A673 (cell line): ENCODE data around the gene PSMA4. TPM values are rescaled to one million over a fixed set of nuclear protein-coding genes. Genes with fewer than 3 reads are reported as not detected.

Experiments
- BruUV-seq: library from RNA; stranded (reverse); fragments of 400-500 nt; replicated peaks from 2 replicates; lab custom pipeline; 2021; lab: Mats Ljungman, UMichigan
- CTCF ChIA-PET: fragments of 300-600 bp; sonication (Branson Sonifier 250); formaldehyde crosslinking; loops from one replicate; lab custom pipeline; 2022; ENCODE audit warnings: antibody characterized with exemption; lab: Charles Lee
- POLR2A ChIA-PET: fragments of 300-600 bp; sonication (Branson Sonifier 250); formaldehyde crosslinking; loops from one replicate; lab custom pipeline; 2022; ENCODE audit warnings: antibody characterized with exemption; ENCODE audit not compliant: low non-redundant PET; lab: Charles Lee
- DNase-seq: peaks from one replicate; pipeline ENCODE4 v3.0.0-alpha.2; 2015; ENCODE audit warnings: low spot score
- H3K27ac ChIP-seq: fragments of 200-600 bp; sonication (generic); 2 replicates; pipeline ENCODE4 v1.5.1; 2016; ENCODE audit warnings: mixed run types, low read depth, mild to moderate bottlenecking, mixed read lengths, antibody characterized with exemption, low read length; ENCODE audit not compliant: poor library complexity, severe bottlenecking
- H3K27me3 ChIP-seq: fragments of 200-600 bp; sonication (generic); replicated peaks from 2 replicates; pipeline ENCODE4 v1.6.1; 2017; ENCODE audit warnings: mixed run types, low read depth, mild to moderate bottlenecking, mixed read lengths, antibody characterized with exemption, low read length; ENCODE audit not compliant: insufficient read depth, poor library complexity
- H3K36me3 ChIP-seq: fragments of 200-600 bp; sonication (generic); 2 replicates; pipeline ENCODE4 v1.6.1; 2016; ENCODE audit warnings: mixed run types, mild to moderate bottlenecking, mixed read lengths, antibody characterized with exemption, low read length; ENCODE audit not compliant: insufficient read depth, poor library complexity, severe bottlenecking
- H3K4me1 ChIP-seq: fragments of 200-600 bp; sonication (generic); 2 replicates; pipeline ENCODE4 v1.6.1; 2017; ENCODE audit warnings: mixed run types, mild to moderate bottlenecking, mixed read lengths, antibody characterized with exemption, low read length; ENCODE audit not compliant: insufficient read depth, poor library complexity, severe bottlenecking
- H3K4me3 ChIP-seq: fragments of 200-600 bp; sonication (generic); 2 replicates; pipeline ENCODE4 v1.5.1; 2016; ENCODE audit warnings: low read depth, mixed run types, mild to moderate bottlenecking, mixed read lengths, low read length; ENCODE audit not compliant: poor library complexity, severe bottlenecking
- H3K9me3 ChIP-seq: fragments of 200-600 bp; sonication (generic); 2 replicates; pipeline ENCODE4 v1.6.1; 2016; ENCODE audit warnings: mixed run types, low read depth, mild to moderate bottlenecking, mixed read lengths, antibody characterized with exemption, low read length; ENCODE audit not compliant: poor library complexity, severe bottlenecking
- CTCF ChIP-seq: fragments of 300-800, 200-600 bp; sonication (generic); conservative IDR thresholded peaks from 2 replicates; pipeline ENCODE4 v1.5.1; 2017; ENCODE audit warnings: low read depth, mild to moderate bottlenecking, antibody characterized with exemption, low read length, moderate library complexity, mixed read lengths
- EZH2 ChIP-seq: fragments of 200-600 bp; sonication (generic); IDR thresholded peaks from 2 replicates; pipeline ENCODE4 v1.6.1; 2017; ENCODE audit warnings: borderline replicate concordance, low read depth, mild to moderate bottlenecking, mixed read lengths, antibody characterized with exemption, low read length; ENCODE audit not compliant: poor library complexity, severe bottlenecking
- intact Hi-C: fragments of 100-400 bp; cut with micrococcal nuclease; formaldehyde crosslinking; loops from one replicate; pipeline ENCODE4 v1.10.0; 2022; ENCODE audit not compliant: unreplicated experiment
- total RNA-seq: library from RNA; stranded (reverse); gene quantifications from 2 replicates; pipeline ENCODE4 v1.2.3, GENCODE V29; 2021

The PSMA4 gene
- total RNA-seq, 1 experiment from 2014 or later: 444 TPM

- intact Hi-C loops: no loop called here
- H3K27me3 ChIP-seq: no peaks in the 10 kb centered on the region
- no peak overlapping the region for H3K4me3 ChIP-seq
- no peaks in the 10 kb centered on the region for H3K9me3 ChIP-seq
- no TSS peak for BruUV-seq
- CTCF ChIA-PET: interaction anchor here (1.2 kb wide), 1 partner anchor 333 kb away, joined by 3 read pairs; no protein-coding TSS in a partner anchor
- DNase-seq: no peak
- H3K27ac ChIP-seq: no peak overlapping the region
- POLR2A ChIA-PET: interaction anchor here (0.5 kb wide), 1 partner anchor 35 kb away, joined by 8 read pairs; no protein-coding TSS in a partner anchor
- H3K36me3 ChIP-seq: no peaks in the 10 kb centered on the region
- TF ChIP-seq CTCF (no peak), EZH2 (no peak)
- H3K4me1 ChIP-seq: no peaks in the 10 kb centered on the region
These were observed 58.1 kb downstream of the PSMA4 start for GRCh38 chr15:78598348-78598747.

DNA sequence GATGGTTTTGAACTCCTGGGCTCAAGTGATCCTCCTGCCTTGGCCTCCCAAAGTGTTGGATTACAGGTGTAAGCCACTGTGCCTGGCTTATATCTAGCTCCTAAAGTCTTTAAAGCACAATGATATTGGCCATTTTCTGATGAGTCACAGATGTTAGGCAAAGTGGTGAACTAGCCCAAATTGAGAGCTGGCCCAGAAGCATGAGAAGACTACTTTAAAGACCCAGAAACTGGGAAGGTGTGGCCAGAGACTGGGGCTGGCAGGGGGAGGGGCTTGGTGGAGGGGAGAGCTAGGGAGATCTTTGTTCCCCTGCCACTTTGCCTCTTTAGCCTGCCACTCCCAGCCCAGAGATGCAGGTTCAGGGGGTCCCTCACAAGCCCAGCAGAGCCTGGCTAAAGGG is 58.9 kb downstream of the PSMA4 start:
- Histone ChIP-seq H3K4me1 (no peaks in the 10 kb centered on the region), H3K27me3 (no peaks in the 10 kb centered on the region), H3K27ac (no peak overlapping the region), H3K36me3 (no peaks in the 10 kb centered on the region), H3K4me3 (no peak overlapping the region), H3K9me3 (no peaks in the 10 kb centered on the region)
- ChIA-PET CTCF (interaction anchor here (0.7 kb wide), 1 partner anchor 155 kb away, joined by 9 read pairs; no protein-coding TSS in a partner anchor), POLR2A (interaction anchor here (0.6 kb wide), 1 partner anchor 59 kb away, joined by 3 read pairs; no protein-coding TSS in a partner anchor)
- no peak for TF ChIP-seq EZH2
- no peak for TF ChIP-seq CTCF
- BruUV-seq: no TSS peak
- intact Hi-C loops: no loop called here
- no peak for DNase-seq

Other genes with a start within 250 kb of the PSMA4 start
- 55.5 and 57.9 TPM in 2 replicates for gene SKIC8, start 240.8 kb upstream of the PSMA4 start, total RNA-seq
- gene CRABP1, start 200.1 kb upstream of the PSMA4 start, total RNA-seq: 57.1 and 61.2 TPM in 2 replicates
- gene IREB2, start 102.2 kb upstream of the PSMA4 start, total RNA-seq: 85.9 and 86.4 TPM in 2 replicates
- 0.37 TPM in 1 of 2 replicates, not detected in the other for gene HYKK, start 32.9 kb upstream of the PSMA4 start, total RNA-seq
- gene CHRNA5, start 25.1 kb downstream of the PSMA4 start, total RNA-seq: 18.9 and 19.1 TPM in 2 replicates
- not detected in 2 replicates for gene CHRNA3, start 80.6 kb downstream of the PSMA4 start, total RNA-seq
- gene CHRNB4, start 100.8 kb downstream of the PSMA4 start, total RNA-seq: not detected in 2 replicates